ENCODE measurements around the gene KLF15.

Gene KLF15

DNA sequence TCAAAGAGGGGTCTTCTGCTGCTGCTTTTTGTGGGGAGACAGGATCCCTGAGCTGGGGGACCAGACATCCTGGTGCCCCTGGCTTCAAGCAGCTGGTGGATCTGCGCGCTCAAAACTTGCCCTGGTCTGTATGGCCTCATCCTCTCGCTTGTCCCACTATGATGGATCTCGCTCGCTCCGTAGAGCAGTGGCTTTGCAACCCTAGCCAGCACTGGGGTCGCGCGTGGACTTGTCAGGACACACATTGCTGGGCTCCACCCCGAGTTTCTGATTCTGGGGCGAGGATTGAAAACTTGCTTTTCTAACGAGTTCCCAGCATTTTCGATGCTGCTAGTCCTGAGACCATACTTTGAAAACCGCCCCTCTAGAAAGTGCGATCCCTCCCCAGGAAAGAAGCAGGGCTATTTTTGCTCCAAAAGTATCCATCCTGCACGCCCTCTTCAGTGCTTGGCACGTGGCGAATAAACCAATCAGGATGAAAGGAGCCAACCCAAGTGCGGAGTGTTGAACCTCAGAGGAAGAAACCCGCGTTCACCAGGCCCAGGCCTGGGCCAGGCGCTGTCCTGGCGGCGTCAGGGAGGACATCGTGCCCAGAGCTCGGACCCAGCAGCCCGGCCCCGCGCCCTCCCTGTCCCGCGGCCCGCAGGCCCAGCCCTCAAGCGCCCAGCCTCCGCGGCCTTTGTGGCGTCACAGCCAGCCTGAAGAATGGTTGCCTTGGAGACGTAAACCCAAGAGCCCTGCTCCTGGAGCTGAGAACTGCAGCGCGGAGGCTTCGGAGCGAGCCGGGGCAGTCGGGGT lies 37.2 kb upstream of the KLF15 start, which contains the start of gene CFAP100:
Gene CFAP100, plus strand, starts transcription at position 731 of the 798 bp plus-strand sequence. CDS start 1,092 bp downstream, outside the sequence.
- Histone ChIP-seq H4K20me1 (ENCODE audit: control insufficient read depth, insufficient read depth, low read depth, low read length) (no peaks in the 10 kb centered on the region), H3K4me2 (ENCODE audit: low read length) (no peak within 1 kb of the TSS), H3K27me3 (ENCODE audit: control insufficient read depth, low read length) (peaks cover 9% of the 10 kb centered on the region), H3K27ac (ENCODE audit: low read depth, low read length) (no peak within 1 kb of the TSS), H3K79me2 (ENCODE audit: control insufficient read depth, low read length) (no peaks in the 10 kb centered on the region), H3K4me1 (ENCODE audit: control insufficient read depth, low read length) (peaks cover 13% of the 10 kb centered on the region), H3F3A (ENCODE audit: control insufficient read depth, insufficient read depth) (no peaks in the 10 kb centered on the region), H3K9me2 (replicated peaks; ENCODE audit: control insufficient read depth, low read length) (no peaks in the 10 kb centered on the region), H3K9me3 (ENCODE audit: control insufficient read depth, insufficient read depth, low read length) (peaks cover 12% of the 10 kb centered on the region; the same call in 1 of the 2 replicates), H3K4me3 (ENCODE audit: low read length) (no peak within 1 kb of the TSS), H3K36me3 (ENCODE audit: control insufficient read depth, low read length) (no peaks in the 10 kb centered on the region)
- TF ChIP-seq EZH2phosphoT487 (IDR thresholded peaks at IDR 0.05; ENCODE audit: borderline replicate concordance, low read length) = no peak
- TF ChIP-seq, protein P1, sequence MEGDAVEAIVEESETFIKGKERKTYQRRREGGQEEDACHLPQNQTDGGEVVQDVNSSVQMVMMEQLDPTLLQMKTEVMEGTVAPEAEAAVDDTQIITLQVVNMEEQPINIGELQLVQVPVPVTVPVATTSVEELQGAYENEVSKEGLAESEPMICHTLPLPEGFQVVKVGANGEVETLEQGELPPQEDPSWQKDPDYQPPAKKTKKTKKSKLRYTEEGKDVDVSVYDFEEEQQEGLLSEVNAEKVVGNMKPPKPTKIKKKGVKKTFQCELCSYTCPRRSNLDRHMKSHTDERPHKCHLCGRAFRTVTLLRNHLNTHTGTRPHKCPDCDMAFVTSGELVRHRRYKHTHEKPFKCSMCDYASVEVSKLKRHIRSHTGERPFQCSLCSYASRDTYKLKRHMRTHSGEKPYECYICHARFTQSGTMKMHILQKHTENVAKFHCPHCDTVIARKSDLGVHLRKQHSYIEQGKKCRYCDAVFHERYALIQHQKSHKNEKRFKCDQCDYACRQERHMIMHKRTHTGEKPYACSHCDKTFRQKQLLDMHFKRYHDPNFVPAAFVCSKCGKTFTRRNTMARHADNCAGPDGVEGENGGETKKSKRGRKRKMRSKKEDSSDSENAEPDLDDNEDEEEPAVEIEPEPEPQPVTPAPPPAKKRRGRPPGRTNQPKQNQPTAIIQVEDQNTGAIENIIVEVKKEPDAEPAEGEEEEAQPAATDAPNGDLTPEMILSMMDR (IDR thresholded peaks at IDR 0.05; ENCODE audit: low read depth, low read length, poor library complexity, severe bottlenecking) = no peak

DNA sequence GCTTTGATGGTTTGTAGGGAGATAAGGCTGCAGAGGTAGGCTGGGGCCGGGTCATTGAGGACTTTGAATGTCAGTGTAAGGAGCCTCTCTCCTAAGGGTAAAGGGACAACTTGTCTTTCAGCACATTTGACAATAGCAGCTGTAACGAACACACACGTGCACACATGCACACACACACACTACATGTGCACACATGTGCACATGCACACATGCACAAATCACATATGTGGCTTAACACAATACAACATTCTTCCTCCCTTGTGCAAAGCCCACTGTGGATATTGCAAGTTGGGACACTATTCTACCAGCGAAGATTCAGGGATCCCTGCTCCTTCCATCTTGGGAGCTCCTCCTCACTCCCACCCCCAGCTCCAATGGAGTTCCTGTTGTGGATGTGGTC lies 36.4 kb upstream of the KLF15 start:
- Histone ChIP-seq H3K27me3 (ENCODE audit: control insufficient read depth, low read length) (peaks cover 9% of the 10 kb centered on the region), H3K27ac (ENCODE audit: low read depth, low read length) (no peak overlapping the region), H4K20me1 (ENCODE audit: control insufficient read depth, insufficient read depth, low read depth, low read length) (no peaks in the 10 kb centered on the region), H3K4me3 (ENCODE audit: low read length) (no peak overlapping the region), H3K4me1 (ENCODE audit: control insufficient read depth, low read length) (peaks cover 9% of the 10 kb centered on the region), H3F3A (ENCODE audit: control insufficient read depth, insufficient read depth) (no peaks in the 10 kb centered on the region), H3K79me2 (ENCODE audit: control insufficient read depth, low read length) (no peaks in the 10 kb centered on the region), H3K9me2 (replicated peaks; ENCODE audit: control insufficient read depth, low read length) (no peaks in the 10 kb centered on the region), H3K36me3 (ENCODE audit: control insufficient read depth, low read length) (no peaks in the 10 kb centered on the region), H3K9me3 (ENCODE audit: control insufficient read depth, insufficient read depth, low read length) (peaks cover 4% of the 10 kb centered on the region; the same call in 1 of the 2 replicates), H3K4me2 (ENCODE audit: low read length) (no peak overlapping the region)
- TF ChIP-seq, protein P1 (IDR thresholded peaks at IDR 0.05; ENCODE audit: low read depth, low read length, poor library complexity, severe bottlenecking) = no peak
- no peak for TF ChIP-seq EZH2phosphoT487 (IDR thresholded peaks at IDR 0.05; ENCODE audit: borderline replicate concordance, low read length)

DNA sequence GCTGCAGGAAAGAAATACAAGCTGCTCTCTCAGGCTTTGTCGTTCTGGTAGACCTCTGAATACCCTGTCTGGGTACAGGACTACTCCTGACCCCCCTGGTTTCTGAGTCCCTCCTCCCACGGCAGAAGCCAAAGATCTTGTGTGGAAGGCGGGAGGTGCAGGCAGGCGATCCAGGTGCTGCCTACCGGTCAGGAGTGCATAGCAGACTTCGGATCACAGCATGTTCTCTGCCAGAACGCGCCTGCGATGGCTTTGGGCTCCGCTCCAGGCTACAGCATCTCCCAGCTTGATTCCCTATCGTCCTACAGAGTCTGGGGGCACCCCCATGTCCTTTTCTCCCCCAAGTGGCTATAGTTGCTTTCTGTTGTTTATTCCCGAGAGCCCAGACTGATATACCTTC lies 35.0 kb upstream of the KLF15 start:
- no peaks in the 10 kb centered on the region for H3K36me3 ChIP-seq (ENCODE audit: control insufficient read depth, low read length)
- H3K79me2 ChIP-seq (ENCODE audit: control insufficient read depth, low read length) = no peaks in the 10 kb centered on the region
- no peak overlapping the region for H3K4me2 ChIP-seq (ENCODE audit: low read length)
- H3K9me2 ChIP-seq (replicated peaks; ENCODE audit: control insufficient read depth, low read length) = no peaks in the 10 kb centered on the region
- peaks cover 9% of the 10 kb centered on the region for H3K27me3 ChIP-seq (ENCODE audit: control insufficient read depth, low read length)
- H3F3A ChIP-seq (ENCODE audit: control insufficient read depth, insufficient read depth) = no peaks in the 10 kb centered on the region
- H3K9me3 ChIP-seq (ENCODE audit: control insufficient read depth, insufficient read depth, low read length) = no peaks in the 10 kb centered on the region
- no peak overlapping the region for H3K27ac ChIP-seq (ENCODE audit: low read depth, low read length)
- no peak overlapping the region for H3K4me3 ChIP-seq (ENCODE audit: low read length)
- no peaks in the 10 kb centered on the region for H4K20me1 ChIP-seq (ENCODE audit: control insufficient read depth, insufficient read depth, low read depth, low read length)
- peaks cover 9% of the 10 kb centered on the region for H3K4me1 ChIP-seq (ENCODE audit: control insufficient read depth, low read length)
- TF ChIP-seq, protein P1 (IDR thresholded peaks at IDR 0.05; ENCODE audit: low read depth, low read length, poor library complexity, severe bottlenecking) = no peak
- no peak for TF ChIP-seq EZH2phosphoT487 (IDR thresholded peaks at IDR 0.05; ENCODE audit: borderline replicate concordance, low read length)
